PFSK-1 (cell line): ENCODE measurements around the gene TBCB.

Experiments
- POLR2AphosphoS5 ChIP-seq: IDR thresholded peaks from 2 replicates; pipeline ENCODE4 v1.6.1; 2012; ENCODE audit warnings: low read depth, mild to moderate bottlenecking, control low read depth, low read length, moderate library complexity
- SIN3A ChIP-seq: IDR thresholded peaks from 2 replicates; pipeline ENCODE4 v1.6.1; 2012; ENCODE audit warnings: mild to moderate bottlenecking, low read length, moderate library complexity, borderline replicate concordance; ENCODE audit not compliant: insufficient read depth
- TAF1 ChIP-seq: IDR thresholded peaks from 2 replicates; pipeline ENCODE4 v1.6.1; 2012; ENCODE audit warnings: low read length, control low read depth, borderline replicate concordance; ENCODE audit not compliant: insufficient read depth

DNA sequence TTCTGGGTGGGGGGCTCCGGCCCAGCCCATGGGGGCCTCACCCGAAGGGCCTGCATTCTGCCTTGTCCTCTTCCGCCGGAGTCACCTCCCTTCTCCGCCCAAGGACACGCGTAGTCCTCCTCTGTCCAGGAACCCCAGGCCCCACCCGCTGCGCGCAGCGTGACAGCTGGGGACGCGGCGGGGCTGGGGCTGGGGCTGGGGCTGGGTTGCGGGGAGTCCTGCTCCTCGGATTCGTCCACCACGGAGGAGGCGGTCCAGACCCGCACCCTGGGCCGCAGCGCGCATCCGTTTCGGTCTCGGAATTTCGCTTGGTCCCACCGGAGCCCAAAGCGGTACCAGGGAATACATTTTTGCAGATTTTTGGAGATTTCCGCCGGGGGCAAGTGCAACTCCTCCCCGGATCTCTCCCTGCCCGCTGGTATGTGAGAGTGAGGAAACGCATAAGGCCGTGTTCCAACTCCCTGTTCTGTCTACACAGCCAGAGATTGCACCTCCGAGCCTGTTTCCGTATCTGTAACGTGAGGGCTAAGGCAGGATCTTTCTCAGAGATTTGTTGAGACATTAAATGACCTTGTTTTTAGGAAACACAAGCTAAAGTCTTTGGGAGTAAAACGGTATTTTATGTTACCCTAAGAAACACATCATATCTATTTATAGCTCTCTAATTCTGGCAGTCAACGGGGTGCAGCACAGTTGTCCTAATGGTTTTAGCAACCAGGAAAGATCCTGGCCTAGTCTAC, 37.3 kb downstream of the TBCB start, which contains the start of gene COX7A1:
- TF ChIP-seq TAF1 (no peak), POLR2AphosphoS5 (no peak), SIN3A (no peak)
